ENCODE results near the gene EMX2.

Gene EMX2

DNA sequence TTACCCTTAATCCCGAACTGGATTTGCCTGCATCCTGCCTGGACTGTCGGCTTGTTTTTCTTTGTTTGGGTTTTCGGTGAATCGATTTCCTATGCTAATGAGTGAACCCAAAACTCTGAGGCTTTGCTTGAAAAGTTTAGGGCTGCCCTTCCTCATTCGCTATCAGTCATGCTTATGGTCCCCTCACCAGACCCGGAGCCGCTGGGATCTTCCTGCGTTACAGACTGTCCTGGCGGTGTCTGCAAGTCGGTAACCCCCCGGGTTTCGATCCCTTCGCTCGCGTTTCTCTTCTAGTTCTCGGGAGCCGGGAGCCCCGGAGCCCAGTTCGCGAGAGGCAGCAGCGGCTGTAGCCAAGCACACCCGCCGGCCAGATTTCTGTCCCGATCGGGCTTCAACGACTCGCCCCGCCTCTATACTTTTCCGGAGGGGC, 2.2 kb downstream of the EMX2 start:
- DNase-seq (ENCODE audit: low spot score), result no peak

- DNase-seq (ENCODE audit: low spot score), result no peak
Measured at GRCh38 chr10:117545141-117546019, 2.8 kb downstream of the EMX2 start.

GRCh38 chr10:117546020-117546580, 3.6 kb downstream of the EMX2 start:
- DNase-seq (ENCODE audit: low spot score), result no peak

DNA sequence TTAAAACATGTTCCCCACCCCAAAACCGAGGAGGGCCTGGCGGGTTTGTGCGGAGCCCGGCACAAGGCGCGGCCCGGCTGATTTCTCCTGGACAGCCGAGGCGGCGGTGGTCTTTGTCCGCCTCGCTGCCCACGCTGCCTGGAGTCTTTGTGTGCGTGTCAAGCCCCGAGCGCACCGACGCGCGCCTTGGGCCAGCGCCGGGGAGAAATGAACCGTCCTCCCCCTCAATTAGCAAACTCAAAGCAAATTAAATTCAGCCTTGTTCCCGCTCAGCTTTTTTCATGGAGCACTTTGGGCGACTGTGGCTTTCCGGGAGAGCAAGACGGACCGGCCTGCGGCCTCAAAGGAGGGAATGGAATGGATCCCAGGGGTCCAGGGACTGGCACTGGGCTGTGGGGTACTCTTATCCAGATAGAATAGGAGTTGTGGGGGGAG, 4.1 kb downstream of the EMX2 start:
- DNase-seq (ENCODE audit: low spot score), result no peak

DNA sequence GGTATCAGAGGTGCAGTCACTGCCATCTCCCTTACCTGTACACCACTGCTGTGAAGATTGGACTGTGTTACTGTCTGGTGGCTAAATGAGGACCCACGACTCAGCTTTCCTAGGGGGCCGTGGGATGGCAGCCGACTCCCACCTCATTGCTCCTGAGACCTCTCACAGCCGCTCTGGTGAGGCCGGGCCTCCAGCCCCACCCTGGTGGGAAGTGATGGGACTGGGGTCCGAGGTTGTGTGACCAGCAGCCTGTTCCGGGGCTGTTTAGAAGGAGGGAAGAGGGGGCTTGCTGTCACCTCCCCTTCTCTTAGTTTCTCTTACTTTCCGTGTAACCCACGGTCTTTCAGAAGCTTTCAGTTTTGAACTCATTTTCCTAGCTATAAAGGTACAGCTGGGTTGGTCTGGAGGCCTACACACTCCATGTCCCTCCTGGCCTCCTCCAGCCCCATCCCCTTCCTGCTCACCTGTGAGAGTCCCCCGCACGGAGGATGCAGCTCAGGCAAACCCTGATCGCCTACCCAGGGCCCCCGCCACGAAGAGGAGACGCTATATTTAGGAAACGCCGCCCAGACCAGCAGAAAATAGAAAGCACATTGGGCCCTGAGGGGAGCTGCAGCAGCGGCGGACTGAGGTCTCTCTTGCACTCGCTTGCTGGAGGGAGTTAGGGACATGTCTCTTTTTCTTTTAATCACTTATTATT, 4.6 kb downstream of the EMX2 start:
- no peak for DNase-seq (ENCODE audit: low spot score)

DNA sequence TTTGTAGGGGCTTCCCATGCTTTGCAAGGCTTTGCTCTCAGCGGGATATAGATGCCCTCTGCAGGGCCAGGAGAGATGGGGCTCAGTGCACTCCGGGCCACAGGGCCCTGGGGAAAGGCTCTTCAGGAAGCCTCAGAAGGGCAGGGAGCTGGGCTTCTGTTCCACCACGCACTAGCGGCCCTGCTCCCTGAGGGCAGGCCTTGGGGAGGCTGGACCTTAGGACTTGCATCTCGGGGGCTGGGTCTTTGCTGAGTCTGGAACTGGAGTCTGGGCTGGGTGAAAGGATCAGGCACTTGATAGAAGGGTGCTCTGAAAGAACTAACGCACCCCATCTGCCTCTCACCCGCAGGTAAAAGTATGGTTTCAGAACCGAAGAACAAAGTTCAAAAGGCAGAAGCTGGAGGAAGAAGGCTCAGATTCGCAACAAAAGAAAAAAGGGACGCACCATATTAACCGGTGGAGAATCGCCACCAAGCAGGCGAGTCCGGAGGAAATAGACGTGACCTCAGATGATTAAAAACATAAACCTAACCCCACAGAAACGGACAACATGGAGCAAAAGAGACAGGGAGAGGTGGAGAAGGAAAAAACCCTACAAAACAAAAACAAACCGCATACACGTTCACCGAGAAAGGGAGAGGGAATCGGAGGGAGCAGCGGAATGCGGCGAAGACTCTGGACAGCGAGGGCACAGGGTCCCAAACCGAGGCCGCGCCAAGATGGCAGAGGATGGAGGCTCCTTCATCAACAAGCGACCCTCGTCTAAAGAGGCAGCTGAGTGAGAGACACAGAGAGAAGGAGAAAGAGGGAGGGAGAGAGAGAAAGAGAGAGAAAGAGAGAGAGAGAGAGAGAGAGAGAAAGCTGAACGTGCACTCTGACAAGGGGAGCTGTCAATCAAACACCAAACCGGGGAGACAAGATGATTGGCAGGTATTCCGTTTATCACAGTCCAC, 5.4 kb downstream of the EMX2 start:
- DNase-seq (ENCODE audit: low spot score), result no peak

DNA sequence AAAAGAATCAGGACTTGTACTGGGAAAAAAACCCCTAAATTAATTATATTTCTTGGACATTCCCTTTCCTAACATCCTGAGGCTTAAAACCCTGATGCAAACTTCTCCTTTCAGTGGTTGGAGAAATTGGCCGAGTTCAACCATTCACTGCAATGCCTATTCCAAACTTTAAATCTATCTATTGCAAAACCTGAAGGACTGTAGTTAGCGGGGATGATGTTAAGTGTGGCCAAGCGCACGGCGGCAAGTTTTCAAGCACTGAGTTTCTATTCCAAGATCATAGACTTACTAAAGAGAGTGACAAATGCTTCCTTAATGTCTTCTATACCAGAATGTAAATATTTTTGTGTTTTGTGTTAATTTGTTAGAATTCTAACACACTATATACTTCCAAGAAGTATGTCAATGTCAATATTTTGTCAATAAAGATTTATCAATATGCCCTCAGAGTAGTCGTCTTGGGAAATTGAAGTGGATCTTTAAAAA, 6.6 kb downstream of the EMX2 start:
- no peak for DNase-seq (ENCODE audit: low spot score)

- DNase-seq (ENCODE audit: low spot score), result no peak
Measured at GRCh38 chr10:117550076-117550475, 7.5 kb downstream of the EMX2 start.

- DNase-seq (ENCODE audit: low spot score), result no peak
Measured at GRCh38 chr10:117550599-117551329, 8.2 kb downstream of the EMX2 start.

DNA sequence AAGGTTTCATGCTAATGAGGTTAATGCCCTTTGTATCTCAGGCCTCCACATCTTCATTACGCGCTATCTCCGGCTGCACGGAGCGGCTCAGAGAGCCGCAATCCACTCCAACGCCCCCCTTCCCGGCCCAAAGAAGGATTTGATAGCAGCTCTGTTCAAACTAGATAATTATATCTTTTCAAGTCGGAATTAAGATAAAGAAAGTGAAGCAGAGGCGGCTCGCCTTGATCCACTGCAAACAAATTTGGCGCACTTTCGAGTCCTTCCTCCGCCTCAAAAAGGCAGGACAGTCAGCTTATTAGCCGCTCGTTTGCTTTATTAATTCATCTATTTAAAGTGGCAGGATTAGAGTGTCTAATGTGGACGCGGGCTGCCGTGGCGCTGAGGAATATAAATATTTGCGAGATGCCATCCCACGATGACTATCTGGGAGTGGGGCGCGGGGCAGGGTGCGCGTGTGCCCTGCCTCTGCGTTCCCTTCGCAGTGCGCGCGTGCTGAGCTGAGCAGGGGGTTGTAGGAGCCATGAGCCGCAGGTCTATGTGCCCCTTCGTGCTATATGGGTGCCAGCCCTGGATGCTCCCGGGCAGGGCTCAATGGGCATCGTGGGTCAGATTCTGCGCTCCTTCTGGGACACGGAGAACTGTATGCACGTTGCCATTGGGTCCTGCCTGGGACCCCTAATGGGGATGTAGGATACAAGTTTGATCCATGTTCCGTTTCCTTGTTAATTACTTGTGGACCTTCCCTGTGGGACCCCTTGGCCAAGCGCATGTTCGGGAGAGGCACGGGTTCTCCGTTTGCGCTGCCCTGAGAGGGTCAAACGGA, 9.0 kb downstream of the EMX2 start:
- no peak for DNase-seq (ENCODE audit: low spot score)

DNA sequence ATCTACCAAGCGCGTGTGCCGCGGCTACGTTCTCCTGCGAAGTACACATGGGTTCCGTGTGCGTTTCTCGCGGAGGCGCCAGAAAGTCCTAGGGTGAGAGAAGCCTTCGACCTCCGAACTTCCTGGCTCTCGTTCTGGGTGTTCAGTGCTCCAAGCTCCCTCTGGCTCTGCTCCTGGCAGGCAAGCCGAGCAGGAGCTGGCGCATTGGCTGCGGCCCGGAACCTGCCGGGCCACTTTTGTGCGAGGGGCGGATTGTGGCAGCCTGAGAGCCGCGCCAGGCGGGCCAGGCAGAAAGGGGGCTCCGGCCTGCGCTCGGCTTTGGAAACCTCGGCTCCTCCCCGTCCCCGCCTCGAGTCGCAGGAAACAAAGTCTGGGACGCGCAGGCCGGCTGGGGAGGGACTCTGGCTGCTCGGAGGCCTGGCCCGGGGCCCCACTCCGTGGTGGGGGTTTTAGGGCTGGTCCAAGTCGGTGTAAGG, 9.6 kb downstream of the EMX2 start:
- no peak for DNase-seq (ENCODE audit: low spot score)

- DNase-seq (ENCODE audit: low spot score), result no peak
Measured at GRCh38 chr10:117552701-117553141, 10.2 kb downstream of the EMX2 start.

GRCh38 chr10:117553142-117553814, 10.7 kb downstream of the EMX2 start:
- DNase-seq (ENCODE audit: low spot score), result no peak

DNA sequence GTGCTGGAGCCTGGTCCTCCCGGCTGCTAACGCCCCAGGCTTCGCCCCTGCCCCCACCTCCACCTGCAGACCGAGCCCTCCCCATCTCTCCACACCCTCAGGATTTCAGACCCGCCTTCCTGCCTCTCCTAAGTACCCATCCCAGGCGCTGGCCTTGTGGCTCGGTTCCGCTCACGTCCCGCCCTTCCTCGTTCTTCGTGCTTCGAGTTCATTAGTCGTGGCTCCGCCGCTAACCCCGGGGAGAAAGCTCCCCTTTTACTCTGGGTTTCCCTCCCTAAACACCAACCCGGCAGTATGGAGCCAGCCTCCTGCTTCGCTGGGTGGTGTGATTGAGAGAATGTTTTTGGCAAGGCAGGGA, 11.2 kb downstream of the EMX2 start:
- no peak for DNase-seq (ENCODE audit: low spot score)

DNA sequence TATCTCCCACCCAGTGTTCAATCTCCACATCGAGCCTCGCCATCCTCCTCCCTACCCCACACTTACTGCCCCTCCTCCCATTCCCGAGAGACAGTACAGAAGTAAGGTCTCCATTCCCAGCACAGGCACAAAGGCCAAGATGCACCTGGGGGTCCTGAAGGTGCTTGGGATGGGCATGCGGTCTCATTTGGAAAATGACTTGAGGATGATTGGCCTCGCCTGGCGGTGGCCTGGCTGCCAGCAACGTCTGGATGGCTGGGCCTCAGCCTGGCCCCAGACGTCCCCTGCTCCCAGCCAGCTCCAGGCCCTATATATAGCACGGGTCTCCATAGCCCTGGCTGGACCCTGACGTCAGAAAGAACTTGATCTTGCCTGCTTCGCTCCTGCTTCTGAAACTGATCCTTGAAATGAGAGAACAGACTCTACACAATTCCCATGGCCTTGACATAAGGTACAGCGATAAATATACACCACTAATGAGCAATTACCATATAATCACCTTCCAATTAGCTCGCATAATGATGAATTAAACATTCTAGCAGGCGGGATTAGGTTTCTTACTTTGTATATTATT, 11.8 kb downstream of the EMX2 start:
- no peak for DNase-seq (ENCODE audit: low spot score)

DNA sequence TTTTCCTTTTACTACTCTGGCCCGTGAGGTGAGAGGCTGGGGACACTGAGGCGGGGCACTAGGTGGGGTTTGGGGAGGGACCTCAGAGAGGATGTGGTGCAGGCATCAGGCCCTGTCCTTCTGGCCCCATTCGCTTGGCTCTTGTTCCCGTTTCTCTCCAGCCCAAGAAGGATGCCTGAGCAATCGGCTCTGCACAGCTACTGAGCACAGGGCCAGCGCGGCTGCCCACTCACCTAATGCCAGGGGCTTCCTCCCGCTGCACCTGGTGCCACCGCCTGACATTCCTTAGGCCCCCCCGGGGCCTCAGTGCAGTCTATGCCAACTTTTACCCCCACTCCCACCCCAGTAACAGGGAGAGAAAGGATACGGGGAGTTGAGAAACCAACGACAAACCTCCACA, 12.5 kb downstream of the EMX2 start:
- DNase-seq (ENCODE audit: low spot score), result no peak

DNA sequence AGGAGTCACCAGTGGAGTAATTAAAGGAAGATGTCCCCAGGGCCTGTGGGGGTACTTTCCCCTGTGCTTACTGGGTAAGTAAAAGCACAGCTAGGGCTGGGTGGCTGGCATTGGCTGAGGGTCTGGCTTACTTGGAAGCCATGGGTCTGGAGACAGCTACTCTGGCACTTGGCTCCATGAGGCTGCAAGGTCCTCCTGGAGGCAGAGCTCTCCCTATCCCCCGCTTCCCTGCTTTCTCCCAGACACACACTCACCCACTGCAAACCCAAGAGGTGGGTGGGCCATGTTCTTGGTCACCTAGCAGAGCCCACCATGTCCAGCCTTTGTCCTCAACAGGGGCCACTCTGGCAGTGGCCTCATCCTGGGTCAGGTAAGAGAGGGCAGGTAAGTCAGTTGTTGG, 13.3 kb downstream of the EMX2 start:
- DNase-seq (ENCODE audit: low spot score), result no peak

DNA sequence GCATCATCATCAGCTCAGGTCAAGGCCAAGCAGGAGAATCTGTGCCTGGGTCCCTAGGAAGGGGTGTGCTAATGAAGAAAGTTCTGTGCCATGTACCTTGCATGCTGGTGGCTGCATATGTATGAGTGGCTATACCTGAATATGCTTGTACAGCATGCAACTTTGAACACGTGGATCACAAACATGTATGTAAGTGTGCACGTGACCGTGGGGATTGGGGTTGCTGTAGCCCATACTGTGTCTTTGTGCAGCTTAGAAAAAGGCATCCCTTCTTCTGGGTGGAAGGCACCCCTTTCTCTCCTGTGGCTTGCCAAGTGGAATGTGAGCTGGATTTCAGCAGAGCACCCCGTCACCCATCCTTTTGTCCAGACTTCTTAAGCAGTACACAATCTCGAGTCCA, 13.8 kb downstream of the EMX2 start:
- no peak for DNase-seq (ENCODE audit: low spot score)

- DNase-seq (ENCODE audit: low spot score), result no peak
Measured at GRCh38 chr10:117559712-117560111, 17.2 kb downstream of the EMX2 start.

All from AG08395 (cell line).